HG02852 (cell line): ENCODE data around the gene POLE4.

ENCODE experiments used
- ATAC-seq: cut with Tn5 transposase; IDR thresholded peaks from one replicate; pipeline ENCODE4 v1.9.1; 2021; ENCODE audit warnings: mild to moderate bottlenecking, moderate library complexity; ENCODE audit not compliant: unreplicated experiment

The POLE4 gene

GRCh38 chr2:74958274-74959105 is at the start of gene POLE4:
POLE4 (plus strand) TSS chr2:74958643; CDS start chr2:74958680, 37 bp downstream.
- ATAC-seq = peak; percentile 90

GRCh38 chr2:74908748-74909444 is 49.5 kb upstream of the POLE4 start:
- ATAC-seq = no peak

- ATAC-seq = no peak
Measured at GRCh38 chr2:74910245-74910644, 48.2 kb upstream of the POLE4 start.

- no peak for ATAC-seq
Measured at GRCh38 chr2:74911061-74911460, 47.4 kb upstream of the POLE4 start.

GRCh38 chr2:74915743-74916142 is 42.7 kb upstream of the POLE4 start:
- no peak for ATAC-seq

GRCh38 chr2:74916394-74916793 is 42.0 kb upstream of the POLE4 start:
- no peak for ATAC-seq

- ATAC-seq = no peak
Measured at GRCh38 chr2:74917702-74918619, 40.5 kb upstream of the POLE4 start.

GRCh38 chr2:74919827-74920226 is 38.6 kb upstream of the POLE4 start:
- no peak for ATAC-seq

- no peak for ATAC-seq
Measured at GRCh38 chr2:74921236-74921736, 37.2 kb upstream of the POLE4 start.

- no peak for ATAC-seq
Measured at GRCh38 chr2:74922592-74923227, 35.7 kb upstream of the POLE4 start.

GRCh38 chr2:74924463-74925265 is 33.8 kb upstream of the POLE4 start:
- no peak for ATAC-seq

GRCh38 chr2:74925361-74925786 is 33.1 kb upstream of the POLE4 start:
- ATAC-seq = no peak

GRCh38 chr2:74927621-74928020 is 30.8 kb upstream of the POLE4 start:
- ATAC-seq = no peak

- no peak for ATAC-seq
Measured at GRCh38 chr2:74930811-74931486, 27.5 kb upstream of the POLE4 start.

GRCh38 chr2:74931940-74932339 is 26.5 kb upstream of the POLE4 start:
- no peak for ATAC-seq

GRCh38 chr2:74935975-74936391 is 22.5 kb upstream of the POLE4 start:
- ATAC-seq = no peak

GRCh38 chr2:74937221-74937880 is 21.1 kb upstream of the POLE4 start:
- ATAC-seq = no peak

- ATAC-seq = no peak
Measured at GRCh38 chr2:74938264-74938663, 20.2 kb upstream of the POLE4 start.
